PC-3 (cell line): Measurements from ENCODE around the gene TM9SF1. TPM values are rescaled to one million over a fixed set of nuclear protein-coding genes. Genes with fewer than 3 reads are reported as not detected.

Source experiments
- ATAC-seq: fragments of 200-7000 bp; cut with Tn5 transposase; 2 replicates; pipeline ENCODE4 v1.9.1; 2020; ENCODE audit warnings: mild to moderate bottlenecking, moderate library complexity
- BruUV-seq: library from RNA; stranded (reverse); fragments of 400-500 nt; replicated peaks from 2 replicates; lab custom pipeline; 2021; lab: Mats Ljungman, UMichigan
- CTCF ChIA-PET: fragments of 300-600 bp; sonication (Branson Sonifier 250); formaldehyde crosslinking; loops from one replicate; lab custom pipeline; 2022; ENCODE audit warnings: antibody characterized with exemption; lab: Charles Lee
- POLR2A ChIA-PET: fragments of 300-600 bp; sonication (Branson Sonifier 250); formaldehyde crosslinking; loops from one replicate; lab custom pipeline; 2022; ENCODE audit warnings: antibody characterized with exemption; ENCODE audit not compliant: unreplicated experiment; lab: Charles Lee
- DNase-seq: peaks from one replicate; pipeline ENCODE4 v3.0.0-alpha.2; 2015
- H2AFZ ChIP-seq: fragments of 300-600 bp; sonication (generic); 2 replicates; pipeline ENCODE4 v1.6.0; 2016; ENCODE audit warnings: antibody characterized with exemption, low read length
- H3F3A ChIP-seq: fragments of 300-600 bp; sonication (generic); one replicate; pipeline ENCODE4 v1.6.0; 2017; ENCODE audit warnings: antibody characterized with exemption, low read length, control low read depth, mild to moderate bottlenecking; ENCODE audit not compliant: unreplicated experiment
- H3K27ac ChIP-seq: fragments of 300-600 bp; sonication (generic); 2 replicates; pipeline ENCODE4 v1.5.1; 2016; ENCODE audit warnings: mild to moderate bottlenecking, low read length
- H3K27me3 ChIP-seq: fragments of 300-600 bp; sonication (generic); 2 replicates; pipeline ENCODE4 v1.6.1; 2016; ENCODE audit warnings: low read length, mixed read lengths
- H3K36me3 ChIP-seq: fragments of 300-600 bp; sonication (generic); 2 replicates; pipeline ENCODE4 v1.6.1; 2016; ENCODE audit warnings: low read depth, mixed run types, low read length, mixed read lengths
- H3K4me1 ChIP-seq: fragments of 300-600 bp; sonication (generic); 2 replicates; pipeline ENCODE4 v1.5.1; 2016; ENCODE audit warnings: low read length; ENCODE audit not compliant: insufficient read depth
- H3K4me2 ChIP-seq: fragments of 300-600 bp; sonication (generic); 2 replicates; pipeline ENCODE4 v1.6.0; 2016; ENCODE audit warnings: low read length
- H3K4me3 ChIP-seq: fragments of 300-600 bp; sonication (generic); 2 replicates; pipeline ENCODE4 v1.5.1; 2016; ENCODE audit warnings: mild to moderate bottlenecking, low read length, mixed read lengths
- H3K79me2 ChIP-seq: fragments of 300-600 bp; sonication (generic); 2 replicates; pipeline ENCODE4 v1.6.1; 2017; ENCODE audit warnings: low read length, mixed read lengths
- H3K9ac ChIP-seq: fragments of 300-600 bp; sonication (generic); 2 replicates; pipeline ENCODE4 v1.6.0; 2016; ENCODE audit warnings: mild to moderate bottlenecking, low read length
- H3K9me2 ChIP-seq: fragments of 300-600 bp; sonication (generic); replicated peaks from 2 replicates; pipeline ENCODE4 v1.6.1; 2016; ENCODE audit warnings: mixed run types, low read length, mixed read lengths
- H3K9me3 ChIP-seq: fragments of 300-600 bp; sonication (generic); 2 replicates; pipeline ENCODE4 v1.6.1; 2016; ENCODE audit warnings: low read length, mixed read lengths
- H4K20me1 ChIP-seq: fragments of 300-600 bp; sonication (generic); 2 replicates; pipeline ENCODE4 v1.6.1; 2016; ENCODE audit warnings: low read length, mixed read lengths
- EZH2 ChIP-seq: fragments of 300-600 bp; sonication (generic); IDR thresholded peaks from one replicate; pipeline ENCODE4 v1.6.1; 2017; ENCODE audit warnings: antibody characterized with exemption, mild to moderate bottlenecking, low read length; ENCODE audit not compliant: unreplicated experiment
- EZH2phosphoT487 ChIP-seq: fragments of 300-600 bp; sonication (generic); IDR thresholded peaks from 2 replicates; pipeline ENCODE4 v1.6.1; 2018; ENCODE audit warnings: mild to moderate bottlenecking, antibody characterized with exemption, low read length, borderline replicate concordance
- intact Hi-C: fragments of 100-400 bp; cut with micrococcal nuclease; formaldehyde crosslinking; loops from 2 replicates; pipeline ENCODE4 v1.9.0; 2023
- total RNA-seq: library from RNA; depleted of rRNA; stranded (reverse); fragments of >200 nt; gene quantifications from 2 replicates; pipeline ENCODE4 v1.2.3, GENCODE V29; 2014
- TF ChIP-seq, protein P1 (sequence below): fragments of 300-600 bp; sonication (generic); conservative IDR thresholded peaks from 2 replicates; pipeline ENCODE4 v1.5.1; 2017; ENCODE audit warnings: antibody characterized with exemption, low read depth, mild to moderate bottlenecking, low read length

The TM9SF1 gene
- total RNA-seq, 1 experiment from 2014 or later: 52.1 TPM

DNA sequence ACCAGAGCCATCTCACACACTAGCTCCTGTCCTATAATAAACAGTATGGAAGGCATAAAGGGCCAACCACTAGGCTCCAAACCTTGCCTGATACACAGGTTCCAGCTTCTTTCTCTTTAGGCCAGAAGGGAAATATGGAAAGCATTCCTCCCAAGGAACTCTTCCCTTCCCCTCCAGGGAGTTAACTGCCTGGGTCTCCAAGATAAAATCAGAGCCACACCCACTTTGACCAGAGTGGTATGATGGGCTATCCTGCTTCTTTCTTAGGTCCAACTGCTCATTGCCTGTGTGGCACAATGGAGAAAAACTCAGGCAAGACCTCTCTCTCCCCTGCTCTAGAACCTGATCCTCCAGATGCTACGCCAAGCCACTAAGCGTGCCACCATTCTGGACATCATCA is 12.4 kb upstream of the TM9SF1 start:
- POLR2A ChIA-PET: no interaction called here
- H3K4me3 ChIP-seq: no peak overlapping the region
- no peak overlapping the region for H3K9ac ChIP-seq
- H3K27me3 ChIP-seq: no peaks in the 10 kb centered on the region
- H3K9me3 ChIP-seq: no peaks in the 10 kb centered on the region
- H3K36me3 ChIP-seq: peaks cover 42% of the 10 kb centered on the region
- H3K79me2 ChIP-seq: peaks cover 13% of the 10 kb centered on the region; the same call in 1 of the 2 replicates
- no peaks in the 10 kb centered on the region for H3K4me1 ChIP-seq
- no TSS peak for BruUV-seq
- H3K4me2 ChIP-seq: no peak overlapping the region
- ATAC-seq (no peak), DNase-seq (no peak)
- H4K20me1 ChIP-seq: no peaks in the 10 kb centered on the region
- H3K27ac ChIP-seq: no peak overlapping the region
- CTCF ChIA-PET: no interaction called here
- TF ChIP-seq EZH2 (no peak), EZH2phosphoT487 (no peak)
- TF ChIP-seq, protein P1, sequence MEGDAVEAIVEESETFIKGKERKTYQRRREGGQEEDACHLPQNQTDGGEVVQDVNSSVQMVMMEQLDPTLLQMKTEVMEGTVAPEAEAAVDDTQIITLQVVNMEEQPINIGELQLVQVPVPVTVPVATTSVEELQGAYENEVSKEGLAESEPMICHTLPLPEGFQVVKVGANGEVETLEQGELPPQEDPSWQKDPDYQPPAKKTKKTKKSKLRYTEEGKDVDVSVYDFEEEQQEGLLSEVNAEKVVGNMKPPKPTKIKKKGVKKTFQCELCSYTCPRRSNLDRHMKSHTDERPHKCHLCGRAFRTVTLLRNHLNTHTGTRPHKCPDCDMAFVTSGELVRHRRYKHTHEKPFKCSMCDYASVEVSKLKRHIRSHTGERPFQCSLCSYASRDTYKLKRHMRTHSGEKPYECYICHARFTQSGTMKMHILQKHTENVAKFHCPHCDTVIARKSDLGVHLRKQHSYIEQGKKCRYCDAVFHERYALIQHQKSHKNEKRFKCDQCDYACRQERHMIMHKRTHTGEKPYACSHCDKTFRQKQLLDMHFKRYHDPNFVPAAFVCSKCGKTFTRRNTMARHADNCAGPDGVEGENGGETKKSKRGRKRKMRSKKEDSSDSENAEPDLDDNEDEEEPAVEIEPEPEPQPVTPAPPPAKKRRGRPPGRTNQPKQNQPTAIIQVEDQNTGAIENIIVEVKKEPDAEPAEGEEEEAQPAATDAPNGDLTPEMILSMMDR: no peak
- intact Hi-C loops: no loop called here
- H2AFZ ChIP-seq: no peak overlapping the region
- H3K9me2 ChIP-seq: no peaks in the 10 kb centered on the region
- H3F3A ChIP-seq: no peaks in the 10 kb centered on the region

DNA sequence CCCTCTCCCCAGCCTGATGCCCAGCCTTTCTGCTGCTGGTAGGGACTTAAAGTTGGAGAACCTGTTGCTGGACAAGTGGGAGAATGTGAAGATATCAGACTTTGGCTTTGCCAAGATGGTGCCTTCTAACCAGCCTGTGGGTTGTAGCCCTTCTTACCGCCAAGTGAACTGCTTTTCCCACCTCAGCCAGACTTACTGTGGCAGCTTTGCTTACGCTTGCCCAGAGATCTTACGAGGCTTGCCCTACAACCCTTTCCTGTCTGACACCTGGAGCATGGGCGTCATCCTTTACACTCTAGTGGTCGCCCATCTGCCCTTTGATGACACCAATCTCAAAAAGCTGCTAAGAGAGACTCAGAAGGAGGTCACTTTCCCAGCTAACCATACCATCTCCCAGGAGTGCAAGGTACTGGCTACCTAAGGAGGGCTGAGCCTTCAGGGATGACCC is 11.9 kb upstream of the TM9SF1 start:
- CTCF ChIA-PET: no interaction called here
- Histone ChIP-seq H3K9ac (no peak overlapping the region), H2AFZ (no peak overlapping the region), H3K4me2 (no peak overlapping the region), H3K36me3 (peaks cover 42% of the 10 kb centered on the region), H3F3A (no peaks in the 10 kb centered on the region), H3K4me1 (no peaks in the 10 kb centered on the region), H4K20me1 (no peaks in the 10 kb centered on the region), H3K9me2 (no peaks in the 10 kb centered on the region), H3K27ac (no peak overlapping the region), H3K27me3 (no peaks in the 10 kb centered on the region), H3K9me3 (no peaks in the 10 kb centered on the region), H3K4me3 (no peak overlapping the region), H3K79me2 (peaks cover 9% of the 10 kb centered on the region; the same call in 1 of the 2 replicates)
- ATAC-seq (no peak), DNase-seq (no peak)
- intact Hi-C loops: no loop called here
- no TSS peak for BruUV-seq
- TF ChIP-seq EZH2 (no peak), EZH2phosphoT487 (no peak)
- TF ChIP-seq, protein P1: no peak
- POLR2A ChIA-PET: no interaction called here

- no peak for DNase-seq
- peaks cover 2% of the 10 kb centered on the region; the same call in 1 of the 2 replicates for H3K79me2 ChIP-seq
- H3K36me3 ChIP-seq: peaks cover 46% of the 10 kb centered on the region
- no peak overlapping the region for H3K27ac ChIP-seq
- intact Hi-C loops: no loop called here
- ChIA-PET POLR2A (no interaction called here), CTCF (no interaction called here)
- no peaks in the 10 kb centered on the region for H3K9me3 ChIP-seq
- H3K27me3 ChIP-seq: no peaks in the 10 kb centered on the region
- BruUV-seq: no TSS peak
- H3K4me2 ChIP-seq: no peak overlapping the region
- H3K9ac ChIP-seq: no peak overlapping the region
- no peaks in the 10 kb centered on the region for H3K9me2 ChIP-seq
- TF ChIP-seq EZH2 (no peak), EZH2phosphoT487 (no peak)
- TF ChIP-seq, protein P1: no peak
- ATAC-seq: no peak
- H4K20me1 ChIP-seq: no peaks in the 10 kb centered on the region
- no peak overlapping the region for H3K4me3 ChIP-seq
- no peaks in the 10 kb centered on the region for H3F3A ChIP-seq
- H3K4me1 ChIP-seq: no peaks in the 10 kb centered on the region
- no peak overlapping the region for H2AFZ ChIP-seq
These were observed 11.2 kb upstream of the TM9SF1 start for GRCh38 chr14:24206260-24207103.
